ENCODE measurements around the gene ISCU. TPM values are rescaled to one million over a fixed set of nuclear protein-coding genes. Genes with fewer than 3 reads are reported as not detected.
"Not testable (repeated sequence)": the region's sequence is repeated elsewhere in the genome, so short reads cannot be mapped to it uniquely, and the experiment has no call there.

The ISCU gene
- total RNA-seq, 2 donors from 2014 or later, result 63.1 to 66.0 TPM

DNA sequence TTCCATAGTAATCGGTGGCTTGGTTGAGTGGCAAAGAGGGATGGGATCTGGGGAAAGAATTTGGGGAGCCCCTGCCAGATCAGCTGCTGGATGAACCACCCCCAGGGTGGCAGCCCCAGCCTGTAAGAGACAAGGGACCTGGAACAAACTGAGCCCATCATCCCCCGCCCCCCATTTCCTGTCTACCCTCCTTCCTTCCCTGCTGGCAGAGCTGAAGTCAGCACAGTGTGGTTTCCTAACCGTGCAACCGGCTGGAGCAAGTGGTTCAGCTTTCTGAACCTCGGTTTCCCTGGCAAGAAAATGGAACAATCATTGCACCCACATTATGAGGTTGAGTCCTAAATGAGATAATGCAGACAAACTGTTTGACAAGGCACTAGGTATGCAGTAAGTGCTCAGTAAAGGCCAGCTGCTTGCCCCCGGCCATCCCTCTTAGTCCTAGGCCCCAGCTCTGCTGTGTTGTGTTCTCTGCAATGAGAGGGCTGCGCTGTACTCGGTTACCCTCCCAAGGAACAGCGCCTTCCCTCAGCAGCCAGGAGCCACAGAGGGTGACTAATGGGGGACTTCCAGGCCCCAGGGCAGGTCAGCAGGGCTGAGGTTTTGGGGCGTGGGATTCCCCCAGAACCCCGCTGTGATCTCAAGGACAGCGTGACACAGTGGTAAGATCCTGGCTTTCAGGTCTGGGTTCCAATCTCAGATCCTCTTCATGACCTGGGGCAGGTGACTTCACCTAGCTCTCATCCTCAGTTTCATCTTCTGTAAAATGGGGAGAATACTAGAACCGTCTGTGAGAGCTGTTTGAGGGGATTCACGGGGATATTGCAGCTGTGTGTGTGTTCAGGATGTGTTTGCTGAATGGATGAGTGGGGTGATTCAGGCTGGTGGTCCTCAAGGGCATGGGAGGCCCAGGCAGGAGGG lies 54.8 kb downstream of the ISCU start:
- no peak overlapping the region for H3K9ac ChIP-seq (ENCODE audit: extremely low read depth, low read length, poor library complexity, severe bottlenecking)
- H3K27ac Mint-ChIP-seq, result no peak overlapping the region

DNA sequence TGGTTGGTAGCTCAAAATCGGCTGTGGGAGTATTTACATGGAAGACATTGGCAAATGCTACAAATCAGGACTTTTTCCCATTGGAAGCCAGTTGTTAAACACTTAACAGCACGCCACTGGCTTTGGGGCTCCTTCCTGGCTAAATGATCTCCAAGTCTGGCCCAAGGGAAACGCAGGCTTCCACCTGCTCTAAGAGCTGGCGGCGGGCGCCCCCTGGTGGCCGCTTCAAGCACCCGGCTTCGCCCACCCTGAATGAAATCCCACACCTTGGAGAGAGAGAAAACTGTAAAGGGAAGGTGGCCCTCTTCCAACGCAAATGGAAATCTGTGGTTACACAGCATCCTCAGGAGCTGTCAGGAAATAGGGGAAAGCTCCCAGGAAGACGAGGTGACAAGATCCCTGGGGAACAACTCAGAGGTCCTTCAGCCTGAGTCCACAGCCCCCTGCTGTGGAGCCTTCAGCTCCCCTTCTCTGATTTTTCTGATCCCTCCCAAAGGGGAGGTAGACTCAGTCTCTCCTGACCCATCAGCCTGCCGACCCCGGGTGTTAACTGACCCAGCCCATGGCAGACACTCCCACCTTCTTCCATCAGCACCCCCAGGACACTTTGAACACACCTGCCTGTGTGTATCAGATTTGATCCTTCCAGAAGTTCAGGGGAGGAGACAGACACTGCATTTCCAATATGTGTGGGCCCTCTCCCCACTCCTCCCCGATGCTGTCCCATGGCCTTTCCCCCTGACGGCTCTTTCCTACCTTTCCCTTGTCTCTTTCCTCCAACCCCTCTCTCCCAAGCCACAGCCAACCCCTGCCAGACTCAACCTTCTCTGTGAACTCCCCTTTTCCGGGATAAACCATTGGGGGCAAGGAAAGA lies 55.9 kb downstream of the ISCU start:
- Histone ChIP-seq H3K4me1 (ENCODE audit: control insufficient read depth, insufficient read depth, low read length) (no peaks in the 10 kb centered on the region), H3K9me3 (ENCODE audit: control insufficient read depth, low read length) (no peaks in the 10 kb centered on the region), H3K36me3 (ENCODE audit: control insufficient read depth, insufficient read depth, low read length) (no peaks in the 10 kb centered on the region), H3K27ac (ENCODE audit: low read depth, low read length) (no peak overlapping the region), H3K9ac (ENCODE audit: extremely low read depth, low read length, poor library complexity, severe bottlenecking) (no peak overlapping the region), H3K27me3 (ENCODE audit: control insufficient read depth, insufficient read depth, low read length, poor library complexity, severe bottlenecking) (no peaks in the 10 kb centered on the region), H3K4me3 (ENCODE audit: low read length) (no peak overlapping the region)
- TF ChIP-seq, protein P1, sequence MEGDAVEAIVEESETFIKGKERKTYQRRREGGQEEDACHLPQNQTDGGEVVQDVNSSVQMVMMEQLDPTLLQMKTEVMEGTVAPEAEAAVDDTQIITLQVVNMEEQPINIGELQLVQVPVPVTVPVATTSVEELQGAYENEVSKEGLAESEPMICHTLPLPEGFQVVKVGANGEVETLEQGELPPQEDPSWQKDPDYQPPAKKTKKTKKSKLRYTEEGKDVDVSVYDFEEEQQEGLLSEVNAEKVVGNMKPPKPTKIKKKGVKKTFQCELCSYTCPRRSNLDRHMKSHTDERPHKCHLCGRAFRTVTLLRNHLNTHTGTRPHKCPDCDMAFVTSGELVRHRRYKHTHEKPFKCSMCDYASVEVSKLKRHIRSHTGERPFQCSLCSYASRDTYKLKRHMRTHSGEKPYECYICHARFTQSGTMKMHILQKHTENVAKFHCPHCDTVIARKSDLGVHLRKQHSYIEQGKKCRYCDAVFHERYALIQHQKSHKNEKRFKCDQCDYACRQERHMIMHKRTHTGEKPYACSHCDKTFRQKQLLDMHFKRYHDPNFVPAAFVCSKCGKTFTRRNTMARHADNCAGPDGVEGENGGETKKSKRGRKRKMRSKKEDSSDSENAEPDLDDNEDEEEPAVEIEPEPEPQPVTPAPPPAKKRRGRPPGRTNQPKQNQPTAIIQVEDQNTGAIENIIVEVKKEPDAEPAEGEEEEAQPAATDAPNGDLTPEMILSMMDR (conservative IDR thresholded peaks at IDR 0.05), result peak; percentile 99
- peak overlapping the region; percentile 68 for H3K27ac Mint-ChIP-seq
- peak; percentile 98 for DNase-seq
- 22 to 37% methylated on average over 7 to 16 of the region's 16 CpGs for WGBS, 2 experiments (ENCODE audit: insufficient coverage in 1 of 2, insufficient read length in 1 of 2)
- H3K27me3 Mint-ChIP-seq (ENCODE audit: insufficient read depth), result peaks cover 2% of the 10 kb centered on the region
- H3K36me3 Mint-ChIP-seq (ENCODE audit: low read depth), result no peaks in the 10 kb centered on the region
- H3K9me3 Mint-ChIP-seq, result peaks cover 9% of the 10 kb centered on the region
- no peak overlapping the region for H3K4me3 Mint-ChIP-seq
- no peaks in the 10 kb centered on the region for H3K4me1 Mint-ChIP-seq

More for the DNA sequence above, 54.8 kb downstream of the ISCU start:
- Histone ChIP-seq H3K36me3 (ENCODE audit: control insufficient read depth, insufficient read depth, low read length) (no peaks in the 10 kb centered on the region), H3K9me3 (ENCODE audit: control insufficient read depth, low read length) (no peaks in the 10 kb centered on the region), H3K27ac (ENCODE audit: low read depth, low read length) (no peak overlapping the region), H3K27me3 (ENCODE audit: control insufficient read depth, insufficient read depth, low read length, poor library complexity, severe bottlenecking) (no peaks in the 10 kb centered on the region), H3K4me1 (ENCODE audit: control insufficient read depth, insufficient read depth, low read length) (no peaks in the 10 kb centered on the region), H3K4me3 (ENCODE audit: low read length) (no peak overlapping the region)
- Mint-ChIP-seq H3K4me3 (no peak overlapping the region), H3K9me3 (peaks cover 9% of the 10 kb centered on the region), H3K27me3 (ENCODE audit: insufficient read depth) (peaks cover 2% of the 10 kb centered on the region), H3K36me3 (ENCODE audit: low read depth) (no peaks in the 10 kb centered on the region), H3K4me1 (no peaks in the 10 kb centered on the region)
- DNase-seq, result no peak
- WGBS, 2 experiments (ENCODE audit: insufficient coverage in 1 of 2, insufficient read length in 1 of 2), result 83 to 89% methylated on average over 11 to 14 of the region's 14 CpGs
- TF ChIP-seq, protein P1 (conservative IDR thresholded peaks at IDR 0.05), result no peak

DNA sequence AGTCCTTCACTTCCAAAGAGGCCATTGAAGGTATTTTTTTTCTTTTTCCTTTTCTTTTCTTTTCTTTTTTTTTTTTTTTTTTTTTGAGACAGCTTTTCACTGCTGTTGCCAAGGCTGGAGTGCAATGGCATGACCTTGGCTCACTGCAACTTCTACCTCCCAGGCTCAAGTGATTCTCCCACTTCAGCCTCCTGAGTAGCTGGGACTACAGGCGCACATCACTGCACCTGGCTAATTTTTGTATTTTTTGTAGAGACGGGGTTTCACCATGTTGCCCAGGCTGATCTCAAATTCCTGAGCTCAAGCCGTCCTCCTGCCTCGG lies 56.5 kb downstream of the ISCU start:
- not testable (repeated sequence) for DNase-seq; H3K4me3 ChIP-seq (ENCODE audit: low read length); H3K27me3 Mint-ChIP-seq (ENCODE audit: insufficient read depth); H3K9me3 ChIP-seq (ENCODE audit: control insufficient read depth, low read length); H3K4me3 Mint-ChIP-seq; H3K4me1 Mint-ChIP-seq; H3K4me1 ChIP-seq (ENCODE audit: control insufficient read depth, insufficient read depth, low read length); H3K9ac ChIP-seq (ENCODE audit: extremely low read depth, low read length, poor library complexity, severe bottlenecking); H3K36me3 ChIP-seq (ENCODE audit: control insufficient read depth, insufficient read depth, low read length); H3K27ac ChIP-seq (ENCODE audit: low read depth, low read length); H3K36me3 Mint-ChIP-seq (ENCODE audit: low read depth); H3K27me3 ChIP-seq (ENCODE audit: control insufficient read depth, insufficient read depth, low read length, poor library complexity, severe bottlenecking)
- Mint-ChIP-seq H3K9me3 (peaks cover 10% of the 10 kb centered on the region), H3K27ac (peak overlapping the region; percentile 68)
- 83 to 90% methylated on average over 4 of the region's 4 CpGs for WGBS, 2 experiments (ENCODE audit: insufficient coverage in 1 of 2, insufficient read length in 1 of 2)

Other genes starting within 250 kb of the ISCU start
- not detected for gene CMKLR1, start 223.3 kb upstream of the ISCU start, total RNA-seq
- 1 to 10 TPM; 6.2 to 6.8 TPM for gene FICD, start 47.3 kb upstream of the ISCU start, total RNA-seq
- gene SART3, start 1.4 kb upstream of the ISCU start, total RNA-seq, result 10 to 100 TPM; 83.5 to 86.2 TPM
- gene TMEM119, start 35.5 kb downstream of the ISCU start, total RNA-seq, result under 1 TPM; 0.11 to 0.15 TPM
- under 1 TPM in 1 of 2 donors, not detected in 1; 0.13 TPM for gene SELPLG, start 71.3 kb downstream of the ISCU start, total RNA-seq
- 100 to 1,000 TPM; 122 to 125 TPM for gene CORO1C, start 168.9 kb downstream of the ISCU start, total RNA-seq

All from endodermal cell (in vitro differentiated cells).